ENCODE data around the gene ABO. TPM values are rescaled to one million over a fixed set of nuclear protein-coding genes. Genes with fewer than 3 reads are reported as not detected.

The ABO gene
- total and polyA plus RNA-seq, 9 of the 15 experiments (the other 6 are each of a cell fraction or from before 2014, with no cell fraction given) = 5.0 to 21.9 (median 11.9) TPM

GRCh38 chr9:133273819-133274218, 1.2 kb downstream of the ABO start:
- FAIRE-seq (no peak), DNase-seq (ENCODE audit: extremely low read depth in 1 of 4, low spot score in 3 of 4) (no peak), ATAC-seq (peak; percentile 7)
- Histone ChIP-seq H3K27me3 (ENCODE audit: control insufficient read depth in 2 of 2, insufficient read depth in 2 of 2, low read length in 2 of 2) (no peaks in the 10 kb centered on the region), H2AFZ (ENCODE audit: low read depth, low read length) (no peak overlapping the region), H3K27ac (ENCODE audit: extremely low read depth, low read depth, low read length) (peak overlapping the region; percentile 84), H3K9ac (ENCODE audit: insufficient read depth in 1 of 2, low read depth in 2 of 2, low read length in 2 of 2) (peak overlapping the region; percentile 83 to 96), H3K36me3 (ENCODE audit: control insufficient read depth, insufficient read depth, low read length) (peaks cover 18% of the 10 kb centered on the region), H3K4me3 (peak overlapping the region; percentile 75), H3K79me2 (ENCODE audit: control insufficient read depth, insufficient read depth, low read length) (peaks cover 66% of the 10 kb centered on the region), H4K20me1 (replicated peaks; ENCODE audit: control insufficient read depth, insufficient read depth, low read length) (no peaks in the 10 kb centered on the region), H3K4me2 (ENCODE audit: insufficient read depth, low read length) (peak overlapping the region; percentile 79), H3K9me1 (ENCODE audit: control insufficient read depth, insufficient read depth, low read length) (no peaks in the 10 kb centered on the region), H3K4me1 (replicated peaks in 1 of 2; ENCODE audit: control insufficient read depth in 2 of 2, insufficient read depth in 2 of 2, low read length in 2 of 2) (peaks cover 38 to 41% of the 10 kb centered on the region in 2 experiments), H3K9me3 (replicated peaks; ENCODE audit: control insufficient read depth, insufficient read depth, low read depth, low read length) (peaks cover 4% of the 10 kb centered on the region; the same call in 1 of the 2 replicates)
- in situ Hi-C loops (cut with MboI) (no loop called here), intact Hi-C loops (cut with micrococcal nuclease) (loop anchor here (5.0 to 10.0 kb wide), 2 partner anchors 51 to 87 kb away; no protein-coding TSS in a partner anchor)
- BruUV-seq (replicated peaks) = TSS peak; percentile 28
- POLR2A ChIA-PET = interaction anchor here (1.0 to 2.2 kb wide), 2 partner anchors 17 to 21 kb away, joined by 4 to 6 read pairs; no protein-coding TSS in a partner anchor
- CTCF ChIA-PET (ENCODE audit: low intra/inter-chr PET ratio) = no interaction called here
- WGBS (ENCODE audit: insufficient coverage, low coverage, missing lambda C conversion rate) = 7% methylated on average over 11 of the region's 11 CpGs
- TF ChIP-seq NCOA2 (IDR thresholded peaks at IDR 0.05; ENCODE audit: partially characterized antibody in 2 of 2) (no peak), NR2C1 (IDR thresholded peaks at IDR 0.05) (no peak), NR2C1 (tag; IDR thresholded peaks at IDR 0.05) (0 out of 2 replicates have a peak, but pooled peaks have one; percentile 54)

GRCh38 chr9:133273098-133273497, 1.9 kb downstream of the ABO start:
- peak overlapping the region; percentile 83 to 96 for H3K9ac ChIP-seq (ENCODE audit: insufficient read depth in 1 of 2, low read depth in 2 of 2, low read length in 2 of 2)
- H3K27me3 ChIP-seq (ENCODE audit: control insufficient read depth in 2 of 2, insufficient read depth in 2 of 2, low read length in 2 of 2) = no peaks in the 10 kb centered on the region
- intact Hi-C loops (cut with micrococcal nuclease) (loop anchor here (5.0 to 10.0 kb wide), 2 partner anchors 52 to 86 kb away; no protein-coding TSS in a partner anchor), in situ Hi-C loops (cut with MboI) (no loop called here)
- no peaks in the 10 kb centered on the region for H3K9me1 ChIP-seq (ENCODE audit: control insufficient read depth, insufficient read depth, low read length)
- BruUV-seq (replicated peaks) = no TSS peak
- FAIRE-seq (no peak), ATAC-seq (peak; percentile 19), DNase-seq (ENCODE audit: extremely low read depth in 1 of 4, low spot score in 3 of 4) (peak in 1 of 4 experiments; percentile 60)
- ChIA-PET POLR2A (interaction anchor here (0.7 to 2.2 kb wide), 8 partner anchors 9 to 55 kb away, joined by 3 to 12 read pairs (median 4); no protein-coding TSS in a partner anchor), CTCF (ENCODE audit: low intra/inter-chr PET ratio) (no interaction called here)
- H3K4me3 ChIP-seq = peak overlapping the region; percentile 75
- peaks cover 41 to 44% of the 10 kb centered on the region in 2 experiments for H3K4me1 ChIP-seq (replicated peaks in 1 of 2; ENCODE audit: control insufficient read depth in 2 of 2, insufficient read depth in 2 of 2, low read length in 2 of 2)
- H3K36me3 ChIP-seq (ENCODE audit: control insufficient read depth, insufficient read depth, low read length) = peaks cover 23% of the 10 kb centered on the region
- H4K20me1 ChIP-seq (replicated peaks; ENCODE audit: control insufficient read depth, insufficient read depth, low read length) = no peaks in the 10 kb centered on the region
- H3K9me3 ChIP-seq (replicated peaks; ENCODE audit: control insufficient read depth, insufficient read depth, low read depth, low read length) = no peaks in the 10 kb centered on the region
- no peak overlapping the region for H2AFZ ChIP-seq (ENCODE audit: low read depth, low read length)
- peaks cover 68% of the 10 kb centered on the region for H3K79me2 ChIP-seq (ENCODE audit: control insufficient read depth, insufficient read depth, low read length)
- H3K4me2 ChIP-seq (ENCODE audit: insufficient read depth, low read length) = peak overlapping the region; percentile 79
- WGBS (ENCODE audit: insufficient coverage, low coverage, missing lambda C conversion rate) = 27% methylated on average over 7 of the region's 7 CpGs
- H3K27ac ChIP-seq (ENCODE audit: extremely low read depth, low read depth, low read length) = peak overlapping the region; percentile 84
- TF ChIP-seq BHLHE40 (IDR thresholded peaks at IDR 0.05; ENCODE audit: low read length) = 0 out of 2 replicates have a peak, but pooled peaks have one; percentile 21
- no peak for TF ChIP-seq ATF6 (CRISPR knock-in tag; IDR thresholded peaks at IDR 0.05)
- peak in 1 of 2 experiments; percentile 46; a peak in 2 of 4 replicates for TF ChIP-seq HDAC1 (IDR thresholded peaks at IDR 0.05)
- no peak for TF ChIP-seq BRF2 (IDR thresholded peaks at IDR 0.05; ENCODE audit: borderline replicate concordance, insufficient read depth, insufficient read length)
- TF ChIP-seq MNT (conservative IDR thresholded peaks at IDR 0.05) = peak in 1 of 2 experiments; percentile 46; a peak in 1 of 4 replicates
- no peak for TF ChIP-seq BACH1 (tag; IDR thresholded peaks at IDR 0.05)
- TF ChIP-seq SMARCE1 (IDR thresholded peaks at IDR 0.05) = no peak

Measured in K562 (cell line).